OCI-LY1 (cell line): Measurements from ENCODE around the gene PTPRM.

Experiments
- EZH2 ChIP-seq: fragments of 200-600 bp; sonication (generic), shearing (Covaris generic); IDR thresholded peaks from 2 replicates; pipeline ENCODE4 v1.8.0; 2017; ENCODE audit warnings: borderline replicate concordance, mixed run types, mild to moderate bottlenecking, antibody characterized with exemption, low read length, moderate library complexity, mixed read lengths
- TF ChIP-seq, protein P1 (sequence below): fragments of 200-600 bp; sonication (generic), shearing (Covaris generic); IDR thresholded peaks from 2 replicates; pipeline ENCODE4 v1.5.1; 2017; ENCODE audit warnings: mild to moderate bottlenecking, antibody characterized with exemption, low read length, moderate library complexity, mixed read lengths

GRCh38 chr18:7815787-7816186 lies 248.7 kb downstream of the PTPRM start:
- TF ChIP-seq, protein P1, sequence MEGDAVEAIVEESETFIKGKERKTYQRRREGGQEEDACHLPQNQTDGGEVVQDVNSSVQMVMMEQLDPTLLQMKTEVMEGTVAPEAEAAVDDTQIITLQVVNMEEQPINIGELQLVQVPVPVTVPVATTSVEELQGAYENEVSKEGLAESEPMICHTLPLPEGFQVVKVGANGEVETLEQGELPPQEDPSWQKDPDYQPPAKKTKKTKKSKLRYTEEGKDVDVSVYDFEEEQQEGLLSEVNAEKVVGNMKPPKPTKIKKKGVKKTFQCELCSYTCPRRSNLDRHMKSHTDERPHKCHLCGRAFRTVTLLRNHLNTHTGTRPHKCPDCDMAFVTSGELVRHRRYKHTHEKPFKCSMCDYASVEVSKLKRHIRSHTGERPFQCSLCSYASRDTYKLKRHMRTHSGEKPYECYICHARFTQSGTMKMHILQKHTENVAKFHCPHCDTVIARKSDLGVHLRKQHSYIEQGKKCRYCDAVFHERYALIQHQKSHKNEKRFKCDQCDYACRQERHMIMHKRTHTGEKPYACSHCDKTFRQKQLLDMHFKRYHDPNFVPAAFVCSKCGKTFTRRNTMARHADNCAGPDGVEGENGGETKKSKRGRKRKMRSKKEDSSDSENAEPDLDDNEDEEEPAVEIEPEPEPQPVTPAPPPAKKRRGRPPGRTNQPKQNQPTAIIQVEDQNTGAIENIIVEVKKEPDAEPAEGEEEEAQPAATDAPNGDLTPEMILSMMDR, result no peak
- TF ChIP-seq EZH2, result no peak
